HCT116 (cell line): ENCODE measurements around the gene PCDH9. TPM values are rescaled to one million over a fixed set of nuclear protein-coding genes. Genes with fewer than 3 reads are reported as not detected.

ENCODE experiments used
- ATAC-seq: fragments of 200-7000 bp; cut with Tn5 transposase; 2 replicates; pipeline ENCODE4 v1.9.1; 2020; ENCODE audit warnings: mild to moderate bottlenecking, moderate library complexity
- BruUV-seq: library from RNA; stranded (reverse); fragments of 400-500 nt; replicated peaks from 2 replicates; lab custom pipeline; 2021; lab: Mats Ljungman, UMichigan
- CTCF ChIA-PET: fragments of 300-600 bp; sonication (Branson Sonifier 250); formaldehyde crosslinking; loops from one replicate; lab custom pipeline; 2021; ENCODE audit warnings: antibody characterized with exemption; lab: Charles Lee
- POLR2A ChIA-PET: fragments of 300-600, 350-600 bp; sonication (Branson Sonifier 250); formaldehyde crosslinking; loops from one replicate; lab custom pipeline; 2021; ENCODE audit warnings: antibody characterized with exemption; lab: Charles Lee
- RAD21 ChIA-PET, 2 experiments: fragments of 300-600 bp; sonication (Branson Sonifier 250); formaldehyde crosslinking; loops; one replicate each; lab custom pipeline; 2023; ENCODE audit warnings: low total read pairs in 2 of 2; ENCODE audit not compliant: uncharacterized antibody in 2 of 2, unreplicated experiment in 2 of 2, low non-redundant PET in 1 of 2; lab: Charles Lee
- DNase-seq: peaks from one replicate; pipeline ENCODE4 v3.0.0-alpha.2; 2010; ENCODE audit warnings: low read depth, low spot score
- H2AFZ ChIP-seq: fragments of 200-600 bp; shearing (Covaris generic), sonication (generic); 2 replicates; pipeline ENCODE4 v1.6.1; 2017; ENCODE audit warnings: low read depth, mixed run types, mixed read lengths, antibody characterized with exemption, low read length; ENCODE audit not compliant: poor library complexity, severe bottlenecking
- H3K27ac ChIP-seq: 2 replicates; pipeline ENCODE4 v1.5.1; 2012; ENCODE audit warnings: low read depth, low read length
- H3K27me3 ChIP-seq: fragments of 200-600 bp; sonication (generic); 2 replicates; pipeline ENCODE4 v1.6.1; 2016; ENCODE audit warnings: mixed run types, low read length, mixed read lengths; ENCODE audit not compliant: insufficient read depth
- H3K36me3 ChIP-seq, 2 experiments: fragments of 200-500 bp in 1 of 2; fragments of 200-600 bp in 1 of 2; sonication (Bioruptor generic) in 1 of 2; sonication (generic) in 1 of 2; 2 replicates each; pipeline versions ENCODE4 v1.5.1 to v1.6.1; 2014 to 2016; ENCODE audit warnings: low read length in 2 of 2, inconsistent platforms in 1 of 2, mixed read lengths in 1 of 2, mixed run types in 1 of 2; ENCODE audit not compliant: insufficient read depth in 2 of 2, control insufficient read depth in 1 of 2
- H3K4me1 ChIP-seq, 2 experiments: fragments of 200-600 bp in 1 of 2; sonication (generic) in 1 of 2; 2 replicates each; pipeline versions ENCODE4 v1.5.1 to v1.6.1; 2012 to 2017; ENCODE audit warnings: low read length in 2 of 2, inconsistent platforms in 1 of 2, mild to moderate bottlenecking in 1 of 2, mixed read lengths in 1 of 2, mixed run types in 1 of 2, moderate library complexity in 1 of 2; ENCODE audit not compliant: insufficient read depth in 2 of 2, control insufficient read depth in 1 of 2
- H3K4me2 ChIP-seq: fragments of 200-600 bp; sonication (generic); 2 replicates; pipeline ENCODE4 v1.6.1; 2017; ENCODE audit warnings: mixed run types, low read length, mixed read lengths
- H3K4me3 ChIP-seq, 2 experiments: fragments of 200-600 bp in 1 of 2; sonication (generic) in 1 of 2; replicated peaks in 1 of 2; 2 replicates each; pipeline ENCODE4 v1.5.1; 2011 to 2016; ENCODE audit warnings: low read length in 2 of 2, control low read depth in 1 of 2, low read depth in 1 of 2, mild to moderate bottlenecking in 1 of 2, mixed read lengths in 1 of 2, mixed run types in 1 of 2
- H3K79me2 ChIP-seq: fragments of 200-600 bp; sonication (generic); 2 replicates; pipeline ENCODE4 v1.6.1; 2017; ENCODE audit warnings: mild to moderate bottlenecking, mixed run types, low read length, moderate library complexity, mixed read lengths; ENCODE audit not compliant: insufficient read depth
- H3K9ac ChIP-seq: fragments of 200-600 bp; sonication (generic); 2 replicates; pipeline ENCODE4 v1.6.1; 2016; ENCODE audit warnings: low read length, mixed read lengths
- H3K9me2 ChIP-seq: fragments of 200-600 bp; sonication (generic), shearing (Covaris generic); 2 replicates; pipeline ENCODE4 v1.6.1; 2017; ENCODE audit warnings: mixed run types, mild to moderate bottlenecking, moderate library complexity; ENCODE audit not compliant: insufficient read depth
- H3K9me3 ChIP-seq, 2 experiments: fragments of 200-500 bp in 1 of 2; fragments of 200-600 bp in 1 of 2; sonication (Bioruptor generic) in 1 of 2; sonication (generic) in 1 of 2; 2 replicates each; pipeline ENCODE4 v1.6.1; 2014 to 2017; ENCODE audit warnings: low read length in 2 of 2, mixed read lengths in 2 of 2, inconsistent platforms in 1 of 2, low read depth in 1 of 2, mild to moderate bottlenecking in 1 of 2, mixed run types in 1 of 2, moderate library complexity in 1 of 2; ENCODE audit not compliant: control insufficient read depth in 1 of 2, insufficient read depth in 1 of 2
- H4K20me1 ChIP-seq: fragments of 200-600 bp; sonication (generic), shearing (Covaris generic); 2 replicates; pipeline ENCODE4 v1.6.1; 2017; ENCODE audit warnings: mixed run types, mild to moderate bottlenecking, moderate library complexity; ENCODE audit not compliant: insufficient read depth
- EGR1 ChIP-seq: IDR thresholded peaks from 2 replicates; pipeline ENCODE4 v1.6.1; 2012; ENCODE audit warnings: low read depth
- ELF1 ChIP-seq: IDR thresholded peaks from 2 replicates; pipeline ENCODE4 v1.6.1; 2012; ENCODE audit warnings: low read depth, borderline replicate concordance
- EZH2phosphoT487 ChIP-seq: fragments of 200-600 bp; IDR thresholded peaks from 2 replicates; pipeline ENCODE4 v1.6.1; 2018; ENCODE audit warnings: antibody characterized with exemption, borderline replicate concordance
- FOSL1 ChIP-seq: IDR thresholded peaks from 2 replicates; pipeline ENCODE4 v1.6.1; 2012; ENCODE audit warnings: low read depth
- JUND ChIP-seq: IDR thresholded peaks from 2 replicates; pipeline ENCODE4 v1.6.1; 2012
- MAX ChIP-seq: IDR thresholded peaks from 2 replicates; pipeline ENCODE4 v1.6.1; 2012
- POLR2A ChIP-seq: IDR thresholded peaks from 2 replicates; pipeline ENCODE4 v1.7.0; 2011; ENCODE audit warnings: borderline replicate concordance; ENCODE audit not compliant: insufficient read depth, insufficient read length; ENCODE audit errors: extremely low read depth
- POLR2AphosphoS5 ChIP-seq: IDR thresholded peaks from 2 replicates; pipeline ENCODE4 v1.6.1; 2011; ENCODE audit warnings: mild to moderate bottlenecking, low read depth, low read length, moderate library complexity
- SIN3A ChIP-seq: IDR thresholded peaks from 2 replicates; pipeline ENCODE4 v1.6.1; 2012; ENCODE audit warnings: low read depth
- SRF ChIP-seq: IDR thresholded peaks from 2 replicates; pipeline ENCODE4 v1.6.1; 2012; ENCODE audit warnings: low read depth
- TCF7L2 ChIP-seq: IDR thresholded peaks from 2 replicates; pipeline ENCODE4 v1.7.0; 2011; ENCODE audit warnings: borderline replicate concordance, inconsistent platforms; ENCODE audit not compliant: insufficient read depth, insufficient read length; ENCODE audit errors: extremely low read depth
- YY1 ChIP-seq: IDR thresholded peaks from 2 replicates; pipeline ENCODE4 v1.6.1; 2011; ENCODE audit warnings: low read length, low read depth, moderate library complexity, mild to moderate bottlenecking; ENCODE audit not compliant: insufficient replicate concordance; ENCODE audit errors: extremely low read depth
- intact Hi-C: fragments of 100-400 bp; cut with micrococcal nuclease; formaldehyde crosslinking; loops from 2 replicates; pipeline ENCODE4 v1.10.0; 2022
- total RNA-seq: library from RNA; stranded (reverse); gene quantifications from one replicate; pipeline ENCODE4 v1.2.1, GENCODE V29; 2021; ENCODE audit not compliant: unreplicated experiment
- TF ChIP-seq, protein P1 (sequence below), 3 experiments: fragments of 200-600 bp in 1 of 3; sonication (generic) in 1 of 3; IDR thresholded peaks in 2 of 3; conservative IDR thresholded peaks in 1 of 3; 2 replicates each; pipeline ENCODE4 v1.5.1; 2012 to 2017; ENCODE audit warnings: low read depth in 2 of 3, low read length in 2 of 3, antibody characterized with exemption in 1 of 3, borderline replicate concordance in 1 of 3, control low read depth in 1 of 3, mild to moderate bottlenecking in 1 of 3, mixed read lengths in 1 of 3, mixed run types in 1 of 3, moderate library complexity in 1 of 3; ENCODE audit not compliant: insufficient read depth in 1 of 3
- TF ChIP-seq, protein P2 (sequence below): IDR thresholded peaks from 2 replicates; pipeline ENCODE4 v1.6.1; 2012; ENCODE audit warnings: low read depth

The PCDH9 gene
- total RNA-seq, 1 experiment from 2014 or later: 0.02 TPM

DNA sequence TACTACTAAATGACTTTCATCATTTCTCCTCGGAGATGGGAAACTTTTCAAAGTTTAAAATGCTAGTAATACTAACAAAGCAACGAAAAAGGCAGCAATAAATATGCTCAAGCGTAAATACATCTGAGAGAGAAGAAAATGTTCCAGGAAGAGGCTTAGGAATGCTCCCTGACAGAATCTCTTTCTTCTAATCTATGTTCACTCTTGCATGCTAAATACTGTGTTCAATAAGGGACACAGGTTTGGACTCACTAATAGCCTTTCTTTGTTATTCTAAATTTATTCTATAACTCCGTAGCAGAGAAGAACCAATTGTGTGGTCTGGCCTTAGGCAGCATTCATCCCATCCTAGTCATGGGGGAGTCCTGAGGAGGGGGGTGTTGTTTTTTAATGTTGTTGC, 823.0 kb downstream of the PCDH9 start:
- Histone ChIP-seq H3K79me2 (no peaks in the 10 kb centered on the region), H3K4me3 (no peak overlapping the region)
- intact Hi-C loops: no loop called here
- no peak for TF ChIP-seq YY1
- no peak for TF ChIP-seq POLR2A
- TF ChIP-seq, protein P1, sequence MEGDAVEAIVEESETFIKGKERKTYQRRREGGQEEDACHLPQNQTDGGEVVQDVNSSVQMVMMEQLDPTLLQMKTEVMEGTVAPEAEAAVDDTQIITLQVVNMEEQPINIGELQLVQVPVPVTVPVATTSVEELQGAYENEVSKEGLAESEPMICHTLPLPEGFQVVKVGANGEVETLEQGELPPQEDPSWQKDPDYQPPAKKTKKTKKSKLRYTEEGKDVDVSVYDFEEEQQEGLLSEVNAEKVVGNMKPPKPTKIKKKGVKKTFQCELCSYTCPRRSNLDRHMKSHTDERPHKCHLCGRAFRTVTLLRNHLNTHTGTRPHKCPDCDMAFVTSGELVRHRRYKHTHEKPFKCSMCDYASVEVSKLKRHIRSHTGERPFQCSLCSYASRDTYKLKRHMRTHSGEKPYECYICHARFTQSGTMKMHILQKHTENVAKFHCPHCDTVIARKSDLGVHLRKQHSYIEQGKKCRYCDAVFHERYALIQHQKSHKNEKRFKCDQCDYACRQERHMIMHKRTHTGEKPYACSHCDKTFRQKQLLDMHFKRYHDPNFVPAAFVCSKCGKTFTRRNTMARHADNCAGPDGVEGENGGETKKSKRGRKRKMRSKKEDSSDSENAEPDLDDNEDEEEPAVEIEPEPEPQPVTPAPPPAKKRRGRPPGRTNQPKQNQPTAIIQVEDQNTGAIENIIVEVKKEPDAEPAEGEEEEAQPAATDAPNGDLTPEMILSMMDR (IDR thresholded peaks at IDR 0.05 in 2 of 3, conservative IDR thresholded peaks at IDR 0.05 in 1 of 3; ENCODE audit: borderline replicate concordance in 1 of 3, insufficient read depth in 1 of 3, low read depth in 2 of 3, low read length in 2 of 3): no peak
- TF ChIP-seq EZH2phosphoT487: no peak
- TF ChIP-seq SRF: no peak
- TF ChIP-seq EGR1: no peak
- TF ChIP-seq JUND: no peak
- TF ChIP-seq, protein P2, sequence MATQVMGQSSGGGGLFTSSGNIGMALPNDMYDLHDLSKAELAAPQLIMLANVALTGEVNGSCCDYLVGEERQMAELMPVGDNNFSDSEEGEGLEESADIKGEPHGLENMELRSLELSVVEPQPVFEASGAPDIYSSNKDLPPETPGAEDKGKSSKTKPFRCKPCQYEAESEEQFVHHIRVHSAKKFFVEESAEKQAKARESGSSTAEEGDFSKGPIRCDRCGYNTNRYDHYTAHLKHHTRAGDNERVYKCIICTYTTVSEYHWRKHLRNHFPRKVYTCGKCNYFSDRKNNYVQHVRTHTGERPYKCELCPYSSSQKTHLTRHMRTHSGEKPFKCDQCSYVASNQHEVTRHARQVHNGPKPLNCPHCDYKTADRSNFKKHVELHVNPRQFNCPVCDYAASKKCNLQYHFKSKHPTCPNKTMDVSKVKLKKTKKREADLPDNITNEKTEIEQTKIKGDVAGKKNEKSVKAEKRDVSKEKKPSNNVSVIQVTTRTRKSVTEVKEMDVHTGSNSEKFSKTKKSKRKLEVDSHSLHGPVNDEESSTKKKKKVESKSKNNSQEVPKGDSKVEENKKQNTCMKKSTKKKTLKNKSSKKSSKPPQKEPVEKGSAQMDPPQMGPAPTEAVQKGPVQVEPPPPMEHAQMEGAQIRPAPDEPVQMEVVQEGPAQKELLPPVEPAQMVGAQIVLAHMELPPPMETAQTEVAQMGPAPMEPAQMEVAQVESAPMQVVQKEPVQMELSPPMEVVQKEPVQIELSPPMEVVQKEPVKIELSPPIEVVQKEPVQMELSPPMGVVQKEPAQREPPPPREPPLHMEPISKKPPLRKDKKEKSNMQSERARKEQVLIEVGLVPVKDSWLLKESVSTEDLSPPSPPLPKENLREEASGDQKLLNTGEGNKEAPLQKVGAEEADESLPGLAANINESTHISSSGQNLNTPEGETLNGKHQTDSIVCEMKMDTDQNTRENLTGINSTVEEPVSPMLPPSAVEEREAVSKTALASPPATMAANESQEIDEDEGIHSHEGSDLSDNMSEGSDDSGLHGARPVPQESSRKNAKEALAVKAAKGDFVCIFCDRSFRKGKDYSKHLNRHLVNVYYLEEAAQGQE: no peak
- no peak for TF ChIP-seq SIN3A
- no peak for TF ChIP-seq MAX
- TF ChIP-seq POLR2AphosphoS5: no peak
- no peak for TF ChIP-seq TCF7L2
- TF ChIP-seq ELF1: no peak
- TF ChIP-seq FOSL1: no peak
- TF ChIP-seq, all 23 proteins: peak for 0
- Histone ChIP-seq H3K4me2 (no peak overlapping the region), H3K9me3 (no peaks in the 10 kb centered on the region), H3K9ac (no peak overlapping the region), H3K9me2 (no peaks in the 10 kb centered on the region), H3K27me3 (no peaks in the 10 kb centered on the region), H2AFZ (no peak overlapping the region), H3K27ac (no peak overlapping the region), H4K20me1 (no peaks in the 10 kb centered on the region), H3K36me3 (no peaks in the 10 kb centered on the region), H3K4me1 (no peaks in the 10 kb centered on the region)
- ATAC-seq (no peak), DNase-seq (no peak)
- ChIA-PET POLR2A (no interaction called here), RAD21 (no interaction called here), CTCF (no interaction called here)
- BruUV-seq: no TSS peak
